Smooth muscle cell of the brain vasculature (primary cell): ENCODE results near the gene SF3B4.
"Not testable (repeated sequence)": the region's sequence is repeated elsewhere in the genome, so short reads cannot be mapped to it uniquely, and the experiment has no call there.

ENCODE experiments used
- DNase-seq: peaks from one replicate; pipeline ENCODE4 v3.0.0-alpha.2; 2012; ENCODE audit warnings: low read depth, low spot score

Gene SF3B4

GRCh38 chr1:149927563-149928400 is at the start of gene SF3B4:
SF3B4 (minus strand) TSS chr1:149927803; CDS start chr1:149927759, 44 bp downstream.
- DNase-seq: peak; percentile 80

- no peak for DNase-seq
Observed at GRCh38 chr1:149977345-149977744, 49.7 kb upstream of the SF3B4 start.

- DNase-seq: no peak
Observed at GRCh38 chr1:149972547-149972946, 44.9 kb upstream of the SF3B4 start.

GRCh38 chr1:149967646-149968045 is 40.0 kb upstream of the SF3B4 start:
- DNase-seq: no peak

GRCh38 chr1:149967041-149967440 is 39.4 kb upstream of the SF3B4 start:
- no peak for DNase-seq

GRCh38 chr1:149966405-149966804 is 38.8 kb upstream of the SF3B4 start:
- no peak for DNase-seq

GRCh38 chr1:149965440-149965839 is 37.8 kb upstream of the SF3B4 start:
- DNase-seq: no peak

- no peak for DNase-seq
Observed at GRCh38 chr1:149963358-149963757, 35.8 kb upstream of the SF3B4 start.

- DNase-seq: no peak
Observed at GRCh38 chr1:149962736-149963135, 35.1 kb upstream of the SF3B4 start.

- DNase-seq: peak; percentile 50
Observed at GRCh38 chr1:149962039-149962647, 34.5 kb upstream of the SF3B4 start.

GRCh38 chr1:149957548-149957947 is 29.9 kb upstream of the SF3B4 start:
- DNase-seq: not testable (repeated sequence)

GRCh38 chr1:149949911-149950310 is 22.3 kb upstream of the SF3B4 start:
- no peak for DNase-seq

- no peak for DNase-seq
Observed at GRCh38 chr1:149945206-149945605, 17.6 kb upstream of the SF3B4 start.

- no peak for DNase-seq
Observed at GRCh38 chr1:149942885-149943284, 15.3 kb upstream of the SF3B4 start.

- no peak for DNase-seq
Observed at GRCh38 chr1:149942207-149942606, 14.6 kb upstream of the SF3B4 start.

- no peak for DNase-seq
Observed at GRCh38 chr1:149940427-149940826, 12.8 kb upstream of the SF3B4 start.

- DNase-seq: not testable (repeated sequence)
Observed at GRCh38 chr1:149938668-149939003, 11.0 kb upstream of the SF3B4 start.

- DNase-seq: no peak
Observed at GRCh38 chr1:149937759-149938158, 10.2 kb upstream of the SF3B4 start.

- DNase-seq: no peak
Observed at GRCh38 chr1:149936992-149937705, 9.5 kb upstream of the SF3B4 start.

- no peak for DNase-seq
Observed at GRCh38 chr1:149936170-149936991, 8.8 kb upstream of the SF3B4 start, which contains the start of gene MTMR11. MTMR11 (minus strand) TSS chr1:149936879; CDS start chr1:149936647, 232 bp downstream.

GRCh38 chr1:149934356-149934755 is 6.8 kb upstream of the SF3B4 start:
- DNase-seq: no peak

- no peak for DNase-seq
Observed at GRCh38 chr1:149933208-149933607, 5.6 kb upstream of the SF3B4 start.
